K562 (cell line): ENCODE data around the gene PIK3C2G. TPM values are rescaled to one million over a fixed set of nuclear protein-coding genes. Genes with fewer than 3 reads are reported as not detected.

Experiments used
- ATAC-seq: fragments of 200-7000 bp; cut with Tn5 transposase; 3 replicates; pipeline ENCODE4 v1.9.1; 2020; ENCODE audit warnings: moderate library complexity
- BruUV-seq: library from RNA; stranded (reverse); fragments of 400-500 nt; replicated peaks from 2 replicates; lab custom pipeline; 2021; lab: Mats Ljungman, UMichigan
- CTCF ChIA-PET: fragments of 300-600 bp; formaldehyde crosslinking; extraction: SDS; loops from one replicate; lab custom pipeline; 2021; ENCODE audit warnings: low intra/inter-chr PET ratio; lab: Yijun Ruan, JAX
- POLR2A ChIA-PET: fragments of 300-600, 350-650 bp; sonication (Branson Sonifier 250); formaldehyde crosslinking; extraction: SDS; loops from one replicate; lab custom pipeline; 2021; ENCODE audit warnings: antibody characterized with exemption, inconsistent platforms; lab: Yijun Ruan, JAX
- DNase-seq, 4 experiments: peaks; one replicate each; pipeline versions ENCODE4 v3.0.0 to v3.0.0-alpha.2; 2011 to 2018; ENCODE audit warnings: low spot score in 3 of 4, mixed read lengths in 3 of 4; ENCODE audit errors: extremely low read depth in 1 of 4
- FAIRE-seq: peaks from 2 replicates; lab custom pipeline; 2011; peaks lifted over from hg19 to GRCh38; lab: Jason Lieb, UNC
- H2AFZ ChIP-seq: 2 replicates; pipeline ENCODE4 v1.6.0; 2011; ENCODE audit warnings: low read depth, low read length, control low read depth, inconsistent platforms
- H3K27ac ChIP-seq: fragments of 200-600 bp; 3 replicates; pipeline ENCODE4 v1.8.0; 2011; ENCODE audit warnings: low read depth, mild to moderate bottlenecking, control low read depth, inconsistent platforms, low read length, moderate library complexity, mixed read lengths; ENCODE audit errors: extremely low read depth
- H3K27me3 ChIP-seq, 2 experiments: fragments of 300-600 bp in 1 of 2; 2 replicates in 1 of 2; 3 replicates in 1 of 2; pipeline versions ENCODE4 v1.6.0 to v1.8.0; 2011; ENCODE audit warnings: inconsistent platforms in 2 of 2, low read length in 2 of 2, mild to moderate bottlenecking in 1 of 2, mixed read lengths in 1 of 2, moderate library complexity in 1 of 2; ENCODE audit not compliant: control insufficient read depth in 2 of 2, insufficient read depth in 2 of 2
- H3K36me3 ChIP-seq: fragments of 300-600 bp; 3 replicates; pipeline ENCODE4 v1.8.0; 2011; ENCODE audit warnings: mild to moderate bottlenecking, low read length, inconsistent platforms; ENCODE audit not compliant: control insufficient read depth, insufficient read depth
- H3K4me1 ChIP-seq, 2 experiments: fragments of 200-600 bp in 1 of 2; replicated peaks in 1 of 2; 2 replicates in 1 of 2; 3 replicates in 1 of 2; pipeline versions ENCODE4 v1.5.1 to v1.8.0; 2011; ENCODE audit warnings: inconsistent platforms in 2 of 2, low read length in 2 of 2, mild to moderate bottlenecking in 1 of 2, mixed read lengths in 1 of 2, moderate library complexity in 1 of 2; ENCODE audit not compliant: control insufficient read depth in 2 of 2, insufficient read depth in 2 of 2
- H3K4me2 ChIP-seq: 2 replicates; pipeline ENCODE4 v1.6.1; 2011; ENCODE audit warnings: low read length, control low read depth, inconsistent platforms, mixed read lengths; ENCODE audit not compliant: insufficient read depth
- H3K4me3 ChIP-seq: fragments of 200-600 bp; sonication (generic), shearing (Covaris generic); 2 replicates; pipeline ENCODE4 v1.5.1; 2016; ENCODE audit warnings: control low read depth, inconsistent platforms
- H3K79me2 ChIP-seq: fragments of 200-600 bp; 3 replicates; pipeline ENCODE4 v1.8.0; 2011; ENCODE audit warnings: low read length, inconsistent platforms; ENCODE audit not compliant: control insufficient read depth, insufficient read depth
- H3K9ac ChIP-seq, 2 experiments: 2 replicates each; pipeline versions ENCODE4 v1.6.0 to v1.6.1; 2011; ENCODE audit warnings: low read depth in 2 of 2, low read length in 2 of 2, control low read depth in 1 of 2, inconsistent platforms in 1 of 2, mild to moderate bottlenecking in 1 of 2, mixed read lengths in 1 of 2; ENCODE audit not compliant: insufficient read depth in 1 of 2
- H3K9me1 ChIP-seq: one replicate; pipeline ENCODE4 v1.6.0; 2011; ENCODE audit warnings: inconsistent platforms, mild to moderate bottlenecking, low read length, moderate library complexity; ENCODE audit not compliant: control insufficient read depth, insufficient read depth
- H3K9me3 ChIP-seq: replicated peaks from 2 replicates; pipeline ENCODE4 v1.5.1; 2011; ENCODE audit warnings: low read depth, low read length, inconsistent platforms; ENCODE audit not compliant: control insufficient read depth, insufficient read depth
- H4K20me1 ChIP-seq: replicated peaks from 2 replicates; pipeline ENCODE4 v1.6.1; 2011; ENCODE audit warnings: low read length, inconsistent platforms, mixed read lengths; ENCODE audit not compliant: control insufficient read depth, insufficient read depth
- DACH1 ChIP-seq: fragments of 450-650 bp; IDR thresholded peaks from 2 replicates; pipeline ENCODE4 v1.6.1; 2018; ENCODE audit not compliant: partially characterized antibody
- GATA2 ChIP-seq: sonication (generic); formaldehyde crosslinking; IDR thresholded peaks from 2 replicates; pipeline ENCODE4 v1.4.0; 2020; ENCODE audit warnings: mild to moderate bottlenecking, missing genetic modification reagents
- KAT8 ChIP-seq: fragments of 450-650 bp; IDR thresholded peaks from 2 replicates; pipeline ENCODE4 v1.6.1; 2016; ENCODE audit warnings: low read depth, mild to moderate bottlenecking
- MBD2 ChIP-seq: sonication (generic); IDR thresholded peaks from 2 replicates; pipeline ENCODE4 v1.6.1; 2016; ENCODE audit warnings: low read depth, borderline replicate concordance
- NUFIP1 ChIP-seq: fragments of 450-650 bp; IDR thresholded peaks from 2 replicates; pipeline ENCODE4 v1.6.1; 2018; ENCODE audit not compliant: partially characterized antibody
- RNF2 ChIP-seq: sonication (generic); IDR thresholded peaks from 2 replicates; pipeline ENCODE4 v1.6.1; 2016
- WGBS: fragments of 100-300 bp; shearing (Covaris generic); methylation state at CpG from one replicate; pipeline ENCODE4 v1.1.6; 2016; ENCODE audit warnings: low coverage, mixed read lengths; ENCODE audit not compliant: insufficient coverage; ENCODE audit errors: missing lambda C conversion rate; 5-methylcytosine and 5-hydroxymethylcytosine counted together
- in situ Hi-C: fragments of 300-500 bp; cut with MboI; formaldehyde crosslinking; loops from 4 replicates; pipeline ENCODE4 v1.15.0; 2018; ENCODE audit warnings: inconsistent platforms, mixed read lengths
- intact Hi-C: fragments of 100-400 bp; cut with micrococcal nuclease; formaldehyde crosslinking; loops from 2 replicates; pipeline ENCODE4 v1.14.2; 2022
- polyA plus RNA-seq, 8 experiments: library from polyadenylated mRNA; depleted of rRNA in 4 of 8; stranded (reverse) in 5 of 8; unstranded in 3 of 8; fragments of >200 nt; fragmentation: Nextera tagmentation in 2 of 8; fragmentation: Illumina TruSeq in 1 of 8; extraction: Ambion mirVana in 2 of 8; extraction: Trizol in 1 of 8; gene quantifications; 2 replicates each; pipeline versions ENCODE4 v1.2.1 to v1.2.3, GENCODE V29; 2011 to 2014; ENCODE audit warnings: inconsistent platforms in 1 of 8, missing spikeins in 1 of 8
- total RNA-seq, 7 experiments: library from RNA; depleted of rRNA in 6 of 7; stranded (reverse); fragments of >200 nt in 6 of 7; fragmentation: Illumina TruSeq in 2 of 7; extraction: Trizol in 2 of 7; gene quantifications; 2 replicates each; pipeline versions ENCODE4 v1.2.1 to v1.2.3, GENCODE V29; 2011 to 2021; ENCODE audit warnings: low replicate concordance in 1 of 7
- TF ChIP-seq, protein P1 (sequence below): fragments of 450-650 bp; IDR thresholded peaks from 2 replicates; pipeline ENCODE4 v1.6.1; 2016; ENCODE audit warnings: missing biosample characterization, missing genetic modification characterization
- TF ChIP-seq, protein P2 (sequence below): fragments of 250-450 bp; sonication (Bioruptor Pico); IDR thresholded peaks from 2 replicates; pipeline ENCODE4 v1.8.0; 2021; ENCODE audit warnings: borderline replicate concordance, mild to moderate bottlenecking, moderate library complexity; ENCODE audit not compliant: poor library complexity, severe bottlenecking

The PIK3C2G gene
- total and polyA plus RNA-seq, 9 of the 15 experiments (the other 6 are each of a cell fraction or from before 2014, with no cell fraction given): not detected

DNA sequence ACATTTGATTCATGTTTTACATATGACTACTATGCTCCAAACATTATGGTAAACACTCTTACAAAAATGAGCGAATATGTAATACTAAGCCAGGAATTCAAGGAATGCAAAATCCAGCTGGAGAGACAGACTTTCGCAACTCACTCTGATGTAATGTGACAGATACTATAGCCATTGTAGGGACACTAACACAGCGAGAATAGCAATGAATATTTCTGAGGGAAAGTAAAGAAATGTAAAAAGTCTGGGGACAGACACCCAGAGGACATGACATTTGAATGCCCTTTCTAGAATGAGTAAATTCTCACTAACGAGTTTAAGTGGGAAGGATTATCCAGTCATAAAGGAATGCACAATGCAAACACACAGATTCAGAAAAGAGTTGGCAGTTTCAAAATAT, 121.9 kb downstream of the PIK3C2G start:
- POLR2A ChIA-PET: no interaction called here
- CTCF ChIA-PET: no interaction called here

DNA sequence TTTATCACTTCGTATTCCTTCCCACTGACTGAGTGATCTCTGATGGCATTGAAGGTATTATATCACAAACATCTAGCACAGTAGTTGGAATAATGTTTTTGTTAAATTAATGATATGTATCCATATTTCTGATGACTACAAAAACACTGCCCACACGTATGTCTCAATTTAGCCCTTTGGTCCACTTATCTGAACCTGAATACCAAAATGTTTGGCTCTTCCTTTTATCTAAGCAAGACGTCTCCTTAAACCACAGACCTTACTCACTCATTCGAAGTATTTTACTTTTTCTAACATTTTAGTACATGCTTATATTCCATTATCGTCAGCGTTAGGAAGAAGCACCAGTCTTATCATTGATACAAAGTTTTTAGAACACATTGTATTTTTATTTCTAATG, 126.4 kb downstream of the PIK3C2G start:
- intact Hi-C loops: no loop called here
- Histone ChIP-seq H3K9ac (no peak overlapping the region), H3K79me2 (no peaks in the 10 kb centered on the region), H3K9me3 (no peaks in the 10 kb centered on the region), H3K4me2 (no peak overlapping the region), H3K4me1 (no peaks in the 10 kb centered on the region), H4K20me1 (no peaks in the 10 kb centered on the region), H3K4me3 (no peak overlapping the region), H2AFZ (no peak overlapping the region), H3K36me3 (no peaks in the 10 kb centered on the region), H3K9me1 (no peaks in the 10 kb centered on the region), H3K27ac (no peak overlapping the region), H3K27me3 (no peaks in the 10 kb centered on the region)
- POLR2A ChIA-PET: no interaction called here
- ATAC-seq (no peak), DNase-seq (no peak), FAIRE-seq (no peak)
- WGBS: 4% methylated on average over 6 of the region's 6 CpGs
- CTCF ChIA-PET: no interaction called here
- in situ Hi-C loops: no loop called here
- no TSS peak for BruUV-seq
- TF ChIP-seq RNF2: no peak
- TF ChIP-seq, protein P1, sequence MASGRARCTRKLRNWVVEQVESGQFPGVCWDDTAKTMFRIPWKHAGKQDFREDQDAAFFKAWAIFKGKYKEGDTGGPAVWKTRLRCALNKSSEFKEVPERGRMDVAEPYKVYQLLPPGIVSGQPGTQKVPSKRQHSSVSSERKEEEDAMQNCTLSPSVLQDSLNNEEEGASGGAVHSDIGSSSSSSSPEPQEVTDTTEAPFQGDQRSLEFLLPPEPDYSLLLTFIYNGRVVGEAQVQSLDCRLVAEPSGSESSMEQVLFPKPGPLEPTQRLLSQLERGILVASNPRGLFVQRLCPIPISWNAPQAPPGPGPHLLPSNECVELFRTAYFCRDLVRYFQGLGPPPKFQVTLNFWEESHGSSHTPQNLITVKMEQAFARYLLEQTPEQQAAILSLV: no peak
- TF ChIP-seq NUFIP1: no peak
- TF ChIP-seq, protein P2, sequence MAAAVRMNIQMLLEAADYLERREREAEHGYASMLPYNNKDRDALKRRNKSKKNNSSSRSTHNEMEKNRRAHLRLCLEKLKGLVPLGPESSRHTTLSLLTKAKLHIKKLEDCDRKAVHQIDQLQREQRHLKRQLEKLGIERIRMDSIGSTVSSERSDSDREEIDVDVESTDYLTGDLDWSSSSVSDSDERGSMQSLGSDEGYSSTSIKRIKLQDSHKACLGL (CRISPR knock-in tag): no peak

More for the DNA sequence above, 121.9 kb downstream of the PIK3C2G start:
- H3K4me2 ChIP-seq: no peak overlapping the region
- BruUV-seq: no TSS peak
- H4K20me1 ChIP-seq: no peaks in the 10 kb centered on the region
- no peak overlapping the region for H3K4me3 ChIP-seq
- intact Hi-C loops: no loop called here
- ATAC-seq (no peak), FAIRE-seq (no peak), DNase-seq (no peak)
- no peak overlapping the region for H3K27ac ChIP-seq
- 4% methylated on average over 4 of the region's 4 CpGs for WGBS
- H2AFZ ChIP-seq: no peak overlapping the region
- no peaks in the 10 kb centered on the region for H3K27me3 ChIP-seq
- H3K9me3 ChIP-seq: no peaks in the 10 kb centered on the region
- no peak overlapping the region for H3K9ac ChIP-seq
- H3K36me3 ChIP-seq: no peaks in the 10 kb centered on the region
- no peaks in the 10 kb centered on the region for H3K4me1 ChIP-seq
- no peaks in the 10 kb centered on the region for H3K79me2 ChIP-seq
- in situ Hi-C loops: no loop called here
- no peaks in the 10 kb centered on the region for H3K9me1 ChIP-seq
- TF ChIP-seq KAT8: no peak
- no peak for TF ChIP-seq MBD2
- TF ChIP-seq GATA2 (CRISPR knock-in tag): no peak
- no peak for TF ChIP-seq DACH1
